ENCODE results near the gene TMED9.
A peak's percentile ranks its signal among the peaks of the same experiment; 100 is the strongest.

Gene TMED9

DNA sequence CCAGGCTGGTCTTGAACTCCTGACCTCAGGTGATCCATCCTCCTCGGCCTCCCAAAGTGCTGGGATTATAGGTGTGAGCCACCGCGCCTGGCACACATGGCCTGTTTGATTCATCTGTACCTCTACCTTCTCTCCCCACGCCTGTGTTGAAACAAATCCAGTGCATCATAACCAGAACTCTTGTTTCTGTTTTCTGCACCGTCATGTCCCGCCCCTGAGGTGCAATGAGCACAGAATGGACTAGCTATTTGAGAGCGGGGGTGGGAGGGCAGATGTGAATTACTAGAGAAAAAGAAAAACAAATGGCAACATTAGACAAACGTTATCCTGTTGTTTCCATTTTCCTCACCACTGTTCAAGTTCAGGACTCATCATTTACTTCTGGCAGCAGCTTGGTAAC is 27.0 kb upstream of the TMED9 start:
- TF ChIP-seq EZH2 (IDR thresholded peaks at IDR 0.05): no peak
- no peak for TF ChIP-seq POLR2AphosphoS5 (IDR thresholded peaks at IDR 0.05; ENCODE audit: borderline replicate concordance, low read depth, low read length)
- no peak for TF ChIP-seq FOXP2 (optimal IDR thresholded peaks at IDR 0.05; ENCODE audit: control extremely low read depth, extremely low read length, insufficient read depth)
- no peak overlapping the region for H3K27ac ChIP-seq
- no peak for DNase-seq (ENCODE audit: low read depth, low spot score)
- no peak overlapping the region for H3K9ac ChIP-seq (ENCODE audit: insufficient read length)
- H3K36me3 ChIP-seq (ENCODE audit: insufficient read depth, low read length): no peaks in the 10 kb centered on the region
- no peaks in the 10 kb centered on the region for H3K9me3 ChIP-seq (ENCODE audit: low read depth, low read length)
- no peak overlapping the region for H3K4me3 ChIP-seq

DNA sequence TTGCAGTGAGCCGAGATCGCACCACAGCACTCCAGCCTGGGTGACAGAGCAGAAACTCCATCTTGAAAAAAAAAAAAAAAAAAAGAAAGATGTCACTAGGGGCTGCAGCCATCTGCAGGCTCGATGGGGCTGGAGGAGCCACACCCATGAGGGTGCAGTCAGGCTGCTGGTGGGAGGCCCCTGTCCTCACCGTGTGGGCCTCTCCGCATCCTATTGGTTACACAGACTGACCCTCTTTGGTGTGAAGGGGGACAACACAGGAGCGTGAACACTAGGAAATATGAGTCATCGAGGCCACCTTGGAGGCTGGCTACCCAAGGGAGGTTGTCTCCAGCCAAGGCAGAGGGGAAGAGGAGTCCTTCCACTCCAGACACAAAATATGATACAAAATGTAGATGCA is 23.7 kb upstream of the TMED9 start:
- no peak for TF ChIP-seq EZH2 (IDR thresholded peaks at IDR 0.05)
- no peak for TF ChIP-seq FOXP2 (optimal IDR thresholded peaks at IDR 0.05; ENCODE audit: control extremely low read depth, extremely low read length, insufficient read depth)
- no peak for TF ChIP-seq POLR2AphosphoS5 (IDR thresholded peaks at IDR 0.05; ENCODE audit: borderline replicate concordance, low read depth, low read length)
- no peak overlapping the region for H3K9ac ChIP-seq (ENCODE audit: insufficient read length)
- no peak overlapping the region for H3K4me3 ChIP-seq
- no peaks in the 10 kb centered on the region for H3K9me3 ChIP-seq (ENCODE audit: low read depth, low read length)
- no peaks in the 10 kb centered on the region for H3K36me3 ChIP-seq (ENCODE audit: insufficient read depth, low read length)
- no peak for DNase-seq (ENCODE audit: low read depth, low spot score)
- H3K27ac ChIP-seq: no peak overlapping the region

DNA sequence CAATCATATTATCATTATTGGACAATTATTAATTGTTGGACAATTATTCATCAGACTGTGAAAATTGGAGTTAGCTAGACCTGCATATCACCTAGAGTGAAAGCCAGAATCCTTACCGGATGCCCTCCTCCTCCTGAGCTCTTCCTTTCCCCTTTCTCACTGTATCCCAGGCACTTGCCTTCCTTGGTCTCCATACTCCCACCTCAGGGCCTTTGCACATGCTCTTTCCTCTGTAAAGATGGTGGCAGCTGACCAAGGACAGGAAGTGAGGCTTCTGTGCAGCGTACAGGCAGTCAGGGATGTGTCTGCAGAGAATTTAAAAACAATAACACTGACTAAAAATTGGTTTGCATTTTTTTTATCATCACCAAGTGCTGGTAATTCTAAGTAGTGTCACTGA is 22.1 kb upstream of the TMED9 start:
- DNase-seq (ENCODE audit: low read depth, low spot score): no peak
- no peaks in the 10 kb centered on the region for H3K9me3 ChIP-seq (ENCODE audit: low read depth, low read length)
- no peak overlapping the region for H3K27ac ChIP-seq
- no peak overlapping the region for H3K9ac ChIP-seq (ENCODE audit: insufficient read length)
- no peak overlapping the region for H3K4me3 ChIP-seq
- TF ChIP-seq EZH2 (IDR thresholded peaks at IDR 0.05) (no peak), POLR2AphosphoS5 (IDR thresholded peaks at IDR 0.05; ENCODE audit: borderline replicate concordance, low read depth, low read length) (no peak), FOXP2 (optimal IDR thresholded peaks at IDR 0.05; ENCODE audit: control extremely low read depth, extremely low read length, insufficient read depth) (no peak)
- no peaks in the 10 kb centered on the region for H3K36me3 ChIP-seq (ENCODE audit: insufficient read depth, low read length)

DNA sequence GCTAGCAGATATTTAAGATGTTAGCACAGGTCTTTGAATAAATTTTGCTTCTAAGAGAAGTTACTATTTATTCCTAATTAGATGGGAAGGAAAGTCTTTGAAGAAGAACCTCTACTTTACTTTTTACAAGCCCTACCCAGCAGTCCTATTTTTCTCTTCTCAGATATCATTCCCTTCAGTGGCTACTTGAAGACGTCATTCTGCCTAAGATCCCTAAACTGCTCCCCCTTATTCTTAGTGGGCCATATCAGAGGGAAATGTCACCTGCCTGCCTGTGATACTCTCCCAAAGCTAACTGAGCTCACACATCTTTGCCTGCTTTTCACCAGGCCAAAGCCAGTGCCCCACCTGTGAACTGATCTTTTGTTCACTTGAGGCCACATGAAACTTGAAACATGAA is 16.5 kb upstream of the TMED9 start:
- Histone ChIP-seq H3K4me3 (no peak overlapping the region), H3K27ac (no peak overlapping the region), H3K9ac (ENCODE audit: insufficient read length) (no peak overlapping the region), H3K36me3 (ENCODE audit: insufficient read depth, low read length) (no peaks in the 10 kb centered on the region), H3K9me3 (ENCODE audit: low read depth, low read length) (no peaks in the 10 kb centered on the region)
- DNase-seq (ENCODE audit: low read depth, low spot score): no peak
- no peak for TF ChIP-seq EZH2 (IDR thresholded peaks at IDR 0.05)
- no peak for TF ChIP-seq POLR2AphosphoS5 (IDR thresholded peaks at IDR 0.05; ENCODE audit: borderline replicate concordance, low read depth, low read length)
- no peak for TF ChIP-seq FOXP2 (optimal IDR thresholded peaks at IDR 0.05; ENCODE audit: control extremely low read depth, extremely low read length, insufficient read depth)

GRCh38 chr5:177576169-177576568 is 15.8 kb upstream of the TMED9 start:
- H3K9me3 ChIP-seq (ENCODE audit: low read depth, low read length): no peaks in the 10 kb centered on the region
- no peak overlapping the region for H3K9ac ChIP-seq (ENCODE audit: insufficient read length)
- TF ChIP-seq FOXP2 (optimal IDR thresholded peaks at IDR 0.05; ENCODE audit: control extremely low read depth, extremely low read length, insufficient read depth) (no peak), POLR2AphosphoS5 (IDR thresholded peaks at IDR 0.05; ENCODE audit: borderline replicate concordance, low read depth, low read length) (no peak), EZH2 (IDR thresholded peaks at IDR 0.05) (no peak)
- H3K27ac ChIP-seq: no peak overlapping the region
- H3K36me3 ChIP-seq (ENCODE audit: insufficient read depth, low read length): no peaks in the 10 kb centered on the region
- DNase-seq (ENCODE audit: low read depth, low spot score): no peak
- no peak overlapping the region for H3K4me3 ChIP-seq

- H3K36me3 ChIP-seq (ENCODE audit: insufficient read depth, low read length): no peaks in the 10 kb centered on the region
- no peak overlapping the region for H3K27ac ChIP-seq
- DNase-seq (ENCODE audit: low read depth, low spot score): no peak
- H3K4me3 ChIP-seq: no peak overlapping the region
- no peak overlapping the region for H3K9ac ChIP-seq (ENCODE audit: insufficient read length)
- TF ChIP-seq EZH2 (IDR thresholded peaks at IDR 0.05) (no peak), POLR2AphosphoS5 (IDR thresholded peaks at IDR 0.05; ENCODE audit: borderline replicate concordance, low read depth, low read length) (no peak), FOXP2 (optimal IDR thresholded peaks at IDR 0.05; ENCODE audit: control extremely low read depth, extremely low read length, insufficient read depth) (no peak)
- no peaks in the 10 kb centered on the region for H3K9me3 ChIP-seq (ENCODE audit: low read depth, low read length)
Observed at GRCh38 chr5:177578316-177578715, 13.7 kb upstream of the TMED9 start.

DNA sequence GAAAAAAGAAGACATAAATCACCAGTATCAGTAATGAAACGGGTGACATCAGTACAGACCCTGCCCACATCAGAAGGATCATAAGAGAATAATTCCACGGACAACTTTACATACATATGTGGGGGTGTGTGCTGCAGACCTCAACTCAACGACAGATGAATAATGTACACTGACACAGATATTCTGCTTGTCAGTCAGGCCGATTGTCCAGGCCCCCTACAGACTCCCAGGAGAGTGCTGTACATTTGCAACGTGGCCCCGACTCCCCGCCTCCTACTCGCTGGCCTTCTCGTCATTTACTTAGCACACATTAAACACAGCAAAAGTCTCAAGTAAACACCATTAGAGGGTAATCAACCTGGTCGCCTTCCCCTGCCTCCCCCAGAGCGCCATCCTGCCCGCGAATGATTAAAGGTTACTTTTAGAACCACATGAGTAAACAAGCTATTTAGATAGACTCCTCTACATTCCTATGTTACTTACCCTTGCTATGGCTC is 3.5 kb upstream of the TMED9 start:
- peaks cover 3% of the 10 kb centered on the region; the same call in 1 of the 2 replicates for H3K36me3 ChIP-seq (ENCODE audit: insufficient read depth, low read length)
- DNase-seq (ENCODE audit: low read depth, low spot score): no peak
- no peak overlapping the region for H3K27ac ChIP-seq
- H3K9ac ChIP-seq (ENCODE audit: insufficient read length): no peak overlapping the region
- TF ChIP-seq EZH2 (IDR thresholded peaks at IDR 0.05): no peak
- no peak for TF ChIP-seq POLR2AphosphoS5 (IDR thresholded peaks at IDR 0.05; ENCODE audit: borderline replicate concordance, low read depth, low read length)
- no peak for TF ChIP-seq FOXP2 (optimal IDR thresholded peaks at IDR 0.05; ENCODE audit: control extremely low read depth, extremely low read length, insufficient read depth)
- H3K9me3 ChIP-seq (ENCODE audit: low read depth, low read length): no peaks in the 10 kb centered on the region
- H3K4me3 ChIP-seq: no peak overlapping the region

GRCh38 chr5:177590406-177590805 is 1.6 kb upstream of the TMED9 start:
- H3K36me3 ChIP-seq (ENCODE audit: insufficient read depth, low read length): peaks cover 22% of the 10 kb centered on the region
- no peaks in the 10 kb centered on the region for H3K9me3 ChIP-seq (ENCODE audit: low read depth, low read length)
- TF ChIP-seq FOXP2 (optimal IDR thresholded peaks at IDR 0.05; ENCODE audit: control extremely low read depth, extremely low read length, insufficient read depth) (no peak), POLR2AphosphoS5 (IDR thresholded peaks at IDR 0.05; ENCODE audit: borderline replicate concordance, low read depth, low read length) (no peak), EZH2 (IDR thresholded peaks at IDR 0.05) (no peak)
- DNase-seq (ENCODE audit: low read depth, low spot score): no peak
- no peak overlapping the region for H3K9ac ChIP-seq (ENCODE audit: insufficient read length)
- H3K27ac ChIP-seq: no peak overlapping the region
- H3K4me3 ChIP-seq: no peak overlapping the region

GRCh38 chr5:177591690-177592009 is 353 bp upstream of the TMED9 start:
- no peak overlapping the region for H3K9ac ChIP-seq (ENCODE audit: insufficient read length)
- DNase-seq (ENCODE audit: low read depth, low spot score): no peak
- no peak for TF ChIP-seq EZH2 (IDR thresholded peaks at IDR 0.05)
- TF ChIP-seq FOXP2 (optimal IDR thresholded peaks at IDR 0.05; ENCODE audit: control extremely low read depth, extremely low read length, insufficient read depth): no peak
- H3K4me3 ChIP-seq: peak overlapping the region; percentile 95
- H3K27ac ChIP-seq: no peak overlapping the region
- no peaks in the 10 kb centered on the region for H3K9me3 ChIP-seq (ENCODE audit: low read depth, low read length)
- peaks cover 35% of the 10 kb centered on the region for H3K36me3 ChIP-seq (ENCODE audit: insufficient read depth, low read length)

Data from SK-N-MC (cell line).